NCI-H146 (cell line): ENCODE results near the gene TTYH3.

Experiments used
- DNase-seq: peaks from one replicate; lab custom pipeline; 2025; lab: John Stamatoyannopoulos, UW

The TTYH3 gene

GRCh38 chr7:2649139-2649838 is 17.5 kb downstream of the TTYH3 start:
- no peak for DNase-seq

GRCh38 chr7:2649991-2650390 is 18.2 kb downstream of the TTYH3 start:
- DNase-seq = no peak

- DNase-seq = no peak
Observed at GRCh38 chr7:2650451-2650850, 18.7 kb downstream of the TTYH3 start.

GRCh38 chr7:2651336-2651735 is 19.6 kb downstream of the TTYH3 start:
- no peak for DNase-seq

- no peak for DNase-seq
Observed at GRCh38 chr7:2651847-2652735, 20.3 kb downstream of the TTYH3 start.

- DNase-seq = no peak
Observed at GRCh38 chr7:2652736-2653060, 20.9 kb downstream of the TTYH3 start.

GRCh38 chr7:2654059-2654458 is 22.3 kb downstream of the TTYH3 start:
- no peak for DNase-seq

- DNase-seq = no peak
Observed at GRCh38 chr7:2655870-2656614, 24.3 kb downstream of the TTYH3 start.

- DNase-seq = no peak
Observed at GRCh38 chr7:2657208-2657607, 25.4 kb downstream of the TTYH3 start.

GRCh38 chr7:2657920-2658671 is 26.3 kb downstream of the TTYH3 start:
- no peak for DNase-seq

- DNase-seq = no peak
Observed at GRCh38 chr7:2658941-2659340, 27.2 kb downstream of the TTYH3 start.

GRCh38 chr7:2659556-2660358 is 28.0 kb downstream of the TTYH3 start:
- no peak for DNase-seq

GRCh38 chr7:2660359-2661095 is 28.7 kb downstream of the TTYH3 start:
- DNase-seq = no peak

GRCh38 chr7:2661096-2661449 is 29.3 kb downstream of the TTYH3 start:
- DNase-seq = no peak

- no peak for DNase-seq
Observed at GRCh38 chr7:2661602-2662272, 30.0 kb downstream of the TTYH3 start.

- DNase-seq = no peak
Observed at GRCh38 chr7:2662273-2663120, 30.7 kb downstream of the TTYH3 start.

GRCh38 chr7:2663121-2663886 is 31.5 kb downstream of the TTYH3 start:
- no peak for DNase-seq

- DNase-seq = no peak
Observed at GRCh38 chr7:2663960-2664359, 32.2 kb downstream of the TTYH3 start.
